ENCODE data around the gene PDE6A. TPM values are rescaled to one million over a fixed set of nuclear protein-coding genes. Genes with fewer than 3 reads are reported as not detected.

Gene PDE6A
- total and polyA plus RNA-seq, 9 of the 15 experiments (the other 6 are each of a cell fraction or from before 2014, with no cell fraction given), result 0.01 to 0.04 (median 0.01) TPM; not detected in 6

DNA sequence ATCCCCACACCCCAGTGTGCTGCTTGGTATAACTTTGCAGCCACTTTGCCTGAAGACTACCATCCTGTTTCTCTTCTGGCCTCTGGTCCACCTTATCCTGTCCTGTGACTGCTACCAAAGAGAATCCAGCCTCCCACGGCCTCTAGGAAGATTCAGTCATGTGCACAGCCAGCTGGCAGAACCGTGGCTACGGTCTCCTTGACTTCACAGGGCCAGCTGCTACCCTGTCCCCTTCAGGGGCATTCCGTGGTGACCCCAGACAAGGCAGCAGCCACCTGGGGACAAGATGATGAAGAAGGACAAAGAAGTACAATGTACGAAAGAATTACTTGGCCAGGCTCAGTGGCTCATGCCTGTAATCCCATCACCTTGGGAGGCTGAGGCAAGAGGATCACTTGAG is 98.6 kb downstream of the PDE6A start:
- no peak for ATAC-seq
- DNase-seq (ENCODE audit: extremely low read depth in 1 of 4, low spot score in 3 of 4), result no peak
- no TSS peak for BruUV-seq (replicated peaks)
- WGBS (ENCODE audit: insufficient coverage, low coverage, missing lambda C conversion rate), result 100% methylated on average over 5 of the region's 5 CpGs
- H3K4me2 ChIP-seq (ENCODE audit: insufficient read depth, low read length), result no peak overlapping the region
- H3K27me3 ChIP-seq (ENCODE audit: control insufficient read depth in 2 of 2, insufficient read depth in 2 of 2, low read length in 2 of 2), result no peaks in the 10 kb centered on the region
- POLR2A ChIA-PET, result interaction anchor here (0.7 kb wide), 2 partner anchors 114 to 269 kb away, joined by 3 read pairs; no protein-coding TSS in a partner anchor
- no peaks in the 10 kb centered on the region for H3K4me1 ChIP-seq (replicated peaks in 1 of 2; ENCODE audit: control insufficient read depth in 2 of 2, insufficient read depth in 2 of 2, low read length in 2 of 2)
- no peaks in the 10 kb centered on the region for H3K9me3 ChIP-seq (replicated peaks; ENCODE audit: control insufficient read depth, insufficient read depth, low read depth, low read length)
- FAIRE-seq, result no peak
- CTCF ChIA-PET (ENCODE audit: low intra/inter-chr PET ratio), result no interaction called here
- no peak overlapping the region for H2AFZ ChIP-seq (ENCODE audit: low read depth, low read length)
- intact Hi-C loops (cut with micrococcal nuclease) (no loop called here), in situ Hi-C loops (cut with MboI) (no loop called here)
- no peak overlapping the region for H3K9ac ChIP-seq (ENCODE audit: insufficient read depth in 1 of 2, low read depth in 2 of 2, low read length in 2 of 2)
- H4K20me1 ChIP-seq (replicated peaks; ENCODE audit: control insufficient read depth, insufficient read depth, low read length), result no peaks in the 10 kb centered on the region
- no peaks in the 10 kb centered on the region for H3K79me2 ChIP-seq (ENCODE audit: control insufficient read depth, insufficient read depth, low read length)
- H3K9me1 ChIP-seq (ENCODE audit: control insufficient read depth, insufficient read depth, low read length), result peaks cover 9% of the 10 kb centered on the region
- H3K27ac ChIP-seq (ENCODE audit: extremely low read depth, low read depth, low read length), result no peak overlapping the region
- H3K36me3 ChIP-seq (ENCODE audit: control insufficient read depth, insufficient read depth, low read length), result peaks cover 96% of the 10 kb centered on the region
- H3K4me3 ChIP-seq, result no peak overlapping the region
- no peak for TF ChIP-seq RBBP5 (IDR thresholded peaks at IDR 0.05; ENCODE audit: borderline replicate concordance, insufficient read depth, low read length, poor library complexity, severe bottlenecking)
- no peak for TF ChIP-seq SOX6 (IDR thresholded peaks at IDR 0.05)
- TF ChIP-seq KDM4B (IDR thresholded peaks at IDR 0.05; ENCODE audit: borderline replicate concordance in 2 of 2, low read depth in 1 of 2), result no peak
- no peak for TF ChIP-seq SAFB (IDR thresholded peaks at IDR 0.05; ENCODE audit: borderline replicate concordance, low read depth, low read length)
- no peak for TF ChIP-seq GATA2 (CRISPR knock-in tag; IDR thresholded peaks at IDR 0.05)
- TF ChIP-seq TCF7 (IDR thresholded peaks at IDR 0.05; ENCODE audit: borderline replicate concordance), result no peak
- no peak for TF ChIP-seq HMG20A (CRISPR knock-in tag; conservative IDR thresholded peaks at IDR 0.05)
- TF ChIP-seq TEAD1 (CRISPR knock-in tag; IDR thresholded peaks at IDR 0.05), result no peak
- no peak for TF ChIP-seq RB1 (IDR thresholded peaks at IDR 0.05; ENCODE audit: low read depth)
- TF ChIP-seq, protein P1, sequence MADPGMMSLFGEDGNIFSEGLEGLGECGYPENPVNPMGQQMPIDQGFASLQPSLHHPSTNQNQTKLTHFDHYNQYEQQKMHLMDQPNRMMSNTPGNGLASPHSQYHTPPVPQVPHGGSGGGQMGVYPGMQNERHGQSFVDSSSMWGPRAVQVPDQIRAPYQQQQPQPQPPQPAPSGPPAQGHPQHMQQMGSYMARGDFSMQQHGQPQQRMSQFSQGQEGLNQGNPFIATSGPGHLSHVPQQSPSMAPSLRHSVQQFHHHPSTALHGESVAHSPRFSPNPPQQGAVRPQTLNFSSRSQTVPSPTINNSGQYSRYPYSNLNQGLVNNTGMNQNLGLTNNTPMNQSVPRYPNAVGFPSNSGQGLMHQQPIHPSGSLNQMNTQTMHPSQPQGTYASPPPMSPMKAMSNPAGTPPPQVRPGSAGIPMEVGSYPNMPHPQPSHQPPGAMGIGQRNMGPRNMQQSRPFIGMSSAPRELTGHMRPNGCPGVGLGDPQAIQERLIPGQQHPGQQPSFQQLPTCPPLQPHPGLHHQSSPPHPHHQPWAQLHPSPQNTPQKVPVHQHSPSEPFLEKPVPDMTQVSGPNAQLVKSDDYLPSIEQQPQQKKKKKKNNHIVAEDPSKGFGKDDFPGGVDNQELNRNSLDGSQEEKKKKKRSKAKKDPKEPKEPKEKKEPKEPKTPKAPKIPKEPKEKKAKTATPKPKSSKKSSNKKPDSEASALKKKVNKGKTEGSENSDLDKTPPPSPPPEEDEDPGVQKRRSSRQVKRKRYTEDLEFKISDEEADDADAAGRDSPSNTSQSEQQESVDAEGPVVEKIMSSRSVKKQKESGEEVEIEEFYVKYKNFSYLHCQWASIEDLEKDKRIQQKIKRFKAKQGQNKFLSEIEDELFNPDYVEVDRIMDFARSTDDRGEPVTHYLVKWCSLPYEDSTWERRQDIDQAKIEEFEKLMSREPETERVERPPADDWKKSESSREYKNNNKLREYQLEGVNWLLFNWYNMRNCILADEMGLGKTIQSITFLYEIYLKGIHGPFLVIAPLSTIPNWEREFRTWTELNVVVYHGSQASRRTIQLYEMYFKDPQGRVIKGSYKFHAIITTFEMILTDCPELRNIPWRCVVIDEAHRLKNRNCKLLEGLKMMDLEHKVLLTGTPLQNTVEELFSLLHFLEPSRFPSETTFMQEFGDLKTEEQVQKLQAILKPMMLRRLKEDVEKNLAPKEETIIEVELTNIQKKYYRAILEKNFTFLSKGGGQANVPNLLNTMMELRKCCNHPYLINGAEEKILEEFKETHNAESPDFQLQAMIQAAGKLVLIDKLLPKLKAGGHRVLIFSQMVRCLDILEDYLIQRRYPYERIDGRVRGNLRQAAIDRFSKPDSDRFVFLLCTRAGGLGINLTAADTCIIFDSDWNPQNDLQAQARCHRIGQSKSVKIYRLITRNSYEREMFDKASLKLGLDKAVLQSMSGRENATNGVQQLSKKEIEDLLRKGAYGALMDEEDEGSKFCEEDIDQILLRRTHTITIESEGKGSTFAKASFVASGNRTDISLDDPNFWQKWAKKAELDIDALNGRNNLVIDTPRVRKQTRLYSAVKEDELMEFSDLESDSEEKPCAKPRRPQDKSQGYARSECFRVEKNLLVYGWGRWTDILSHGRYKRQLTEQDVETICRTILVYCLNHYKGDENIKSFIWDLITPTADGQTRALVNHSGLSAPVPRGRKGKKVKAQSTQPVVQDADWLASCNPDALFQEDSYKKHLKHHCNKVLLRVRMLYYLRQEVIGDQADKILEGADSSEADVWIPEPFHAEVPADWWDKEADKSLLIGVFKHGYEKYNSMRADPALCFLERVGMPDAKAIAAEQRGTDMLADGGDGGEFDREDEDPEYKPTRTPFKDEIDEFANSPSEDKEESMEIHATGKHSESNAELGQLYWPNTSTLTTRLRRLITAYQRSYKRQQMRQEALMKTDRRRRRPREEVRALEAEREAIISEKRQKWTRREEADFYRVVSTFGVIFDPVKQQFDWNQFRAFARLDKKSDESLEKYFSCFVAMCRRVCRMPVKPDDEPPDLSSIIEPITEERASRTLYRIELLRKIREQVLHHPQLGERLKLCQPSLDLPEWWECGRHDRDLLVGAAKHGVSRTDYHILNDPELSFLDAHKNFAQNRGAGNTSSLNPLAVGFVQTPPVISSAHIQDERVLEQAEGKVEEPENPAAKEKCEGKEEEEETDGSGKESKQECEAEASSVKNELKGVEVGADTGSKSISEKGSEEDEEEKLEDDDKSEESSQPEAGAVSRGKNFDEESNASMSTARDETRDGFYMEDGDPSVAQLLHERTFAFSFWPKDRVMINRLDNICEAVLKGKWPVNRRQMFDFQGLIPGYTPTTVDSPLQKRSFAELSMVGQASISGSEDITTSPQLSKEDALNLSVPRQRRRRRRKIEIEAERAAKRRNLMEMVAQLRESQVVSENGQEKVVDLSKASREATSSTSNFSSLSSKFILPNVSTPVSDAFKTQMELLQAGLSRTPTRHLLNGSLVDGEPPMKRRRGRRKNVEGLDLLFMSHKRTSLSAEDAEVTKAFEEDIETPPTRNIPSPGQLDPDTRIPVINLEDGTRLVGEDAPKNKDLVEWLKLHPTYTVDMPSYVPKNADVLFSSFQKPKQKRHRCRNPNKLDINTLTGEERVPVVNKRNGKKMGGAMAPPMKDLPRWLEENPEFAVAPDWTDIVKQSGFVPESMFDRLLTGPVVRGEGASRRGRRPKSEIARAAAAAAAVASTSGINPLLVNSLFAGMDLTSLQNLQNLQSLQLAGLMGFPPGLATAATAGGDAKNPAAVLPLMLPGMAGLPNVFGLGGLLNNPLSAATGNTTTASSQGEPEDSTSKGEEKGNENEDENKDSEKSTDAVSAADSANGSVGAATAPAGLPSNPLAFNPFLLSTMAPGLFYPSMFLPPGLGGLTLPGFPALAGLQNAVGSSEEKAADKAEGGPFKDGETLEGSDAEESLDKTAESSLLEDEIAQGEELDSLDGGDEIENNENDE (IDR thresholded peaks at IDR 0.05; ENCODE audit: low read depth, low read length), result no peak
- TF ChIP-seq PHF20 (IDR thresholded peaks at IDR 0.05; ENCODE audit: partially characterized antibody), result no peak
